Tibial nerve (tissue), 4 donors: ENCODE results near the gene NEDD4.

Experiments
- EP300 ChIP-seq, 2 donors: sonication (generic); formaldehyde crosslinking; IDR thresholded peaks; one replicate each; pipeline ENCODE4 v1.6.1; 2017; ENCODE audit warnings: antibody characterized with exemption in 2 of 2, mild to moderate bottlenecking in 1 of 2
- POLR2A ChIP-seq, 2 donors: fragments of 450-650 bp; IDR thresholded peaks; one replicate each; pipeline ENCODE4 v1.6.1; 2017; ENCODE audit warnings: antibody characterized with exemption in 2 of 2, mild to moderate bottlenecking in 2 of 2, moderate library complexity in 2 of 2
- TF ChIP-seq, protein P1 (sequence below), 5 experiments: fragments of 200-600 bp in 3 of 5; fragments of 450-650 bp in 2 of 5; sonication (generic) in 3 of 5; IDR thresholded peaks; one replicate each; pipeline ENCODE4 v1.5.1; 2016 to 2019; ENCODE audit warnings: antibody characterized with exemption in 5 of 5, mild to moderate bottlenecking in 3 of 5, moderate library complexity in 2 of 5

GRCh38 chr15:55998478-55998877, 5.1 kb upstream of the NEDD4 start:
- TF ChIP-seq, protein P1, sequence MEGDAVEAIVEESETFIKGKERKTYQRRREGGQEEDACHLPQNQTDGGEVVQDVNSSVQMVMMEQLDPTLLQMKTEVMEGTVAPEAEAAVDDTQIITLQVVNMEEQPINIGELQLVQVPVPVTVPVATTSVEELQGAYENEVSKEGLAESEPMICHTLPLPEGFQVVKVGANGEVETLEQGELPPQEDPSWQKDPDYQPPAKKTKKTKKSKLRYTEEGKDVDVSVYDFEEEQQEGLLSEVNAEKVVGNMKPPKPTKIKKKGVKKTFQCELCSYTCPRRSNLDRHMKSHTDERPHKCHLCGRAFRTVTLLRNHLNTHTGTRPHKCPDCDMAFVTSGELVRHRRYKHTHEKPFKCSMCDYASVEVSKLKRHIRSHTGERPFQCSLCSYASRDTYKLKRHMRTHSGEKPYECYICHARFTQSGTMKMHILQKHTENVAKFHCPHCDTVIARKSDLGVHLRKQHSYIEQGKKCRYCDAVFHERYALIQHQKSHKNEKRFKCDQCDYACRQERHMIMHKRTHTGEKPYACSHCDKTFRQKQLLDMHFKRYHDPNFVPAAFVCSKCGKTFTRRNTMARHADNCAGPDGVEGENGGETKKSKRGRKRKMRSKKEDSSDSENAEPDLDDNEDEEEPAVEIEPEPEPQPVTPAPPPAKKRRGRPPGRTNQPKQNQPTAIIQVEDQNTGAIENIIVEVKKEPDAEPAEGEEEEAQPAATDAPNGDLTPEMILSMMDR (IDR thresholded peaks at IDR 0.05) = no peak
- TF ChIP-seq POLR2A (IDR thresholded peaks at IDR 0.05) (no peak), EP300 (IDR thresholded peaks at IDR 0.05) (no peak)
